ENCODE measurements around the gene ARHGAP10. TPM values are rescaled to one million over a fixed set of nuclear protein-coding genes. Genes with fewer than 3 reads are reported as not detected.

Gene ARHGAP10
- total RNA-seq, 2 donors from 2014 or later = 36.1 to 43.5 TPM

- Histone ChIP-seq H3K4me3 (no peak overlapping the region), H3K4me1 (peaks cover 0 to 6% of the 10 kb centered on the region in 2 donors), H3K36me3 (no peaks in the 10 kb centered on the region), H3K9me3 (peaks cover 0 to 7% of the 10 kb centered on the region in 2 donors), H3K27ac (no peak overlapping the region), H3K27me3 (no peaks in the 10 kb centered on the region)
- no peak for DNase-seq (ENCODE audit: low spot score)
- TF ChIP-seq, protein P1, sequence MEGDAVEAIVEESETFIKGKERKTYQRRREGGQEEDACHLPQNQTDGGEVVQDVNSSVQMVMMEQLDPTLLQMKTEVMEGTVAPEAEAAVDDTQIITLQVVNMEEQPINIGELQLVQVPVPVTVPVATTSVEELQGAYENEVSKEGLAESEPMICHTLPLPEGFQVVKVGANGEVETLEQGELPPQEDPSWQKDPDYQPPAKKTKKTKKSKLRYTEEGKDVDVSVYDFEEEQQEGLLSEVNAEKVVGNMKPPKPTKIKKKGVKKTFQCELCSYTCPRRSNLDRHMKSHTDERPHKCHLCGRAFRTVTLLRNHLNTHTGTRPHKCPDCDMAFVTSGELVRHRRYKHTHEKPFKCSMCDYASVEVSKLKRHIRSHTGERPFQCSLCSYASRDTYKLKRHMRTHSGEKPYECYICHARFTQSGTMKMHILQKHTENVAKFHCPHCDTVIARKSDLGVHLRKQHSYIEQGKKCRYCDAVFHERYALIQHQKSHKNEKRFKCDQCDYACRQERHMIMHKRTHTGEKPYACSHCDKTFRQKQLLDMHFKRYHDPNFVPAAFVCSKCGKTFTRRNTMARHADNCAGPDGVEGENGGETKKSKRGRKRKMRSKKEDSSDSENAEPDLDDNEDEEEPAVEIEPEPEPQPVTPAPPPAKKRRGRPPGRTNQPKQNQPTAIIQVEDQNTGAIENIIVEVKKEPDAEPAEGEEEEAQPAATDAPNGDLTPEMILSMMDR (IDR thresholded peaks at IDR 0.05) = no peak
Observed at GRCh38 chr4:148030193-148030873, 298.4 kb downstream of the ARHGAP10 start.

DNA sequence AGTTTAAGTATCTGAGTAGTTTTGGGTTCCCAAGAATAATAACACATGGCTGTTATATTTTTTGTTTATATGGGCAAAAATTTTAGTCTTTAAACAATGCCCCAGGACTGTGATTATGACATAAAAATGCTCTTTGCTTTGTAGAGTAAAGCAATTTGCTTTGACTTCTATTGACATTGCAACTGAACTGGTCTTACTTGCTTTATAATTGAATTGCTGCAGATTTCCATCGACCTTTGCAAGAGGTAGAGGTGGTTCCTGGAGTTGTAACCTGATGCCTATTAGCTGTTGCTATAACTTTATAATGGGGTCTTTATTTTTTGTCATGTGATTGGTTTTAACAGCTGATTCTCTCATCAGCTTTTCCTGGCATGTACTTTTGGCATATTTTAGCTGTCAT, 302.9 kb downstream of the ARHGAP10 start:
- Histone ChIP-seq H3K36me3 (no peaks in the 10 kb centered on the region), H3K27me3 (no peaks in the 10 kb centered on the region), H3K4me1 (peaks cover 0 to 10% of the 10 kb centered on the region in 2 donors), H3K4me3 (no peak overlapping the region), H3K9me3 (no peaks in the 10 kb centered on the region), H3K27ac (no peak overlapping the region)
- TF ChIP-seq, protein P1 (IDR thresholded peaks at IDR 0.05) = no peak
- DNase-seq (ENCODE audit: low spot score) = no peak

DNA sequence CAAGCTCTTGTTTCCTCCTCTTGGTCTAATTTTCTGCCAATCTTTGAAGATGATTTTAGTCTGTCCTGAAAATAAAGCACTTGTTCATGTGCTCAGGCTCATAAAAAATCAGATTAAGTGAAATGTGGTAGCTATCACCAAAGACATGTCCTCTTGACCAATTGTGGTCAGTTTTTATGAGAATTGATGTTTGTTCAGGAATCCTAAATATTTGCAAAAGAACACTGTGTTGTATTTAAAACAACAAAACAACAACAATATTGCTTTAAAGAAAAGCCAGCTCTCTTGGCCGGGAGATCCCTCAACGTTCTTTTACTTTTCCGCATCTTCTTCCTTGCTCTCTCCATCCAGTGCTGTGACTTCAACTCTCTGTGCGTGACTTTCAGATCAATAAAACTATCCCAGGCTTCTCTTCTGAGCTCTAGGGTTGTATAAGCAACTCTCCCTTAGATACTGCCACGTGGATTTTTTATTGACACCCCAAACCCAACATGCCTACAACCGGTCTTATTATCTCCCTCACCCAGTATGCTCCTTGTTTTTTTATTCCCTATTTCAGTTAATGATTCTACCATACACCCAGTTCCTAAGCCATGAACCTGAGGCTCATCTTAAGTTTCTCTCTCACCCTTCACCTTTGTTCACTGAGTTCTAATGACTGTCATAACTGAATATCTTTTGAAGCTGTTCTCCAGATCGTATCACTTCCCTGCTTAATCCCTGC, 309.9 kb downstream of the ARHGAP10 start:
- H3K9me3 ChIP-seq = no peaks in the 10 kb centered on the region
- TF ChIP-seq, protein P1 (IDR thresholded peaks at IDR 0.05) = no peak
- no peaks in the 10 kb centered on the region for H3K27me3 ChIP-seq
- H3K4me1 ChIP-seq = peaks cover 0 to 19% of the 10 kb centered on the region in 2 donors
- DNase-seq (ENCODE audit: low spot score) = no peak
- H3K4me3 ChIP-seq = no peak overlapping the region
- H3K27ac ChIP-seq = no peak overlapping the region
- H3K36me3 ChIP-seq = peaks cover 1% of the 10 kb centered on the region

DNA sequence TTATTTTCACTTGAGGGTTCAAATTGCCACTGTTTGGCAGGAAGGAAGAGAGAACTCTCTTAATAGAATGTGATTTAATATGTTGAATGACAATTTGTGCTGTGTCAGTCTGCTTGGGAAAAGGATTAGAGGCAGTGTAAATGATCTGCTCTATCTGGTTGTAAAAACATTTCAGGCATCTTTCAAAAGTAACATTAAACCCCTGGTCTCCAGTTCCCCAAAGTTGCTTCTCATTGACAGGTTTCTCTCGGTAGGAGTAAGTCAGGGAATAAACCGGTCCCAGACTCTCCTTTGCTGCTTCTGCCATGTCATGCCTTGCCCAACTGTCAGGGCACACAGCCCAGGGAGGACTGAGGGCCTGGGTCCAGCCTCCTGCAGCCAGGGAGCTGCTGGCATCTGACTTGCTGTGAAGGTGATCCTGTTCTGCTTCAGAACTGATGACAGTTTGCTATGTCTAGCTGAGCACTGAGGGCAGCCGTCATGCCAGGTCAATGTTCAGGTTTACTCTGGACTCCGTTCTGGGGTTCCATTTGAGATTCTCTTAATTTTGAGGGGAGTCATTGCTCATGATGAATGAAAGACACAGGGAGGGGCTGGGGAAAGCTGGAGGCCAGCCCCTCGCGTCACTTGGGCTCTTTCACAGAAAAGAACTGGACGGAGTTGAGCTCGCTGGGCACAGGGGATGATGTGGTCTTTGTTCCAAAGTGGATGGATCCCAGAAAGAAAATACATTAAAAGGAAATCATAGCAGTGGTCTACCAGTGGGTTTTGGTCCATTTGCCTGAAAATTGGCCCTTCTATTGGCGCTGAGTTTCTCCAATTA, 312.4 kb downstream of the ARHGAP10 start:
- H3K27ac ChIP-seq = peak overlapping the region; percentile 64 to 94
- no peak overlapping the region for H3K4me3 ChIP-seq

GRCh38 chr4:148044912-148045352, 313.0 kb downstream of the ARHGAP10 start:
- Histone ChIP-seq H3K27me3 (no peaks in the 10 kb centered on the region), H3K27ac (peak overlapping the region; percentile 64 to 94), H3K4me3 (no peak overlapping the region), H3K4me1 (peaks cover 0 to 16% of the 10 kb centered on the region in 2 donors), H3K36me3 (peaks cover 12% of the 10 kb centered on the region), H3K9me3 (no peaks in the 10 kb centered on the region)
- no peak for DNase-seq (ENCODE audit: low spot score)
- TF ChIP-seq, protein P1 (IDR thresholded peaks at IDR 0.05) = no peak

More for the DNA sequence above, 312.4 kb downstream of the ARHGAP10 start:
- TF ChIP-seq, protein P1 (IDR thresholded peaks at IDR 0.05) = no peak
- Histone ChIP-seq H3K36me3 (peaks cover 12% of the 10 kb centered on the region), H3K27me3 (no peaks in the 10 kb centered on the region), H3K4me1 (peaks cover 0 to 19% of the 10 kb centered on the region in 2 donors), H3K9me3 (no peaks in the 10 kb centered on the region)
- DNase-seq (ENCODE audit: low spot score) = no peak

Data from right atrium auricular region (tissue), 2 donors.